ENCODE data around the gene ZMYND19. TPM values are rescaled to one million over a fixed set of nuclear protein-coding genes. Genes with fewer than 3 reads are reported as not detected.

The ZMYND19 gene
- total RNA-seq (2022; extraction: Qiagen RNA extraction): 43.0 to 64.5 TPM (median 56.9 TPM) in 5 replicates

DNA sequence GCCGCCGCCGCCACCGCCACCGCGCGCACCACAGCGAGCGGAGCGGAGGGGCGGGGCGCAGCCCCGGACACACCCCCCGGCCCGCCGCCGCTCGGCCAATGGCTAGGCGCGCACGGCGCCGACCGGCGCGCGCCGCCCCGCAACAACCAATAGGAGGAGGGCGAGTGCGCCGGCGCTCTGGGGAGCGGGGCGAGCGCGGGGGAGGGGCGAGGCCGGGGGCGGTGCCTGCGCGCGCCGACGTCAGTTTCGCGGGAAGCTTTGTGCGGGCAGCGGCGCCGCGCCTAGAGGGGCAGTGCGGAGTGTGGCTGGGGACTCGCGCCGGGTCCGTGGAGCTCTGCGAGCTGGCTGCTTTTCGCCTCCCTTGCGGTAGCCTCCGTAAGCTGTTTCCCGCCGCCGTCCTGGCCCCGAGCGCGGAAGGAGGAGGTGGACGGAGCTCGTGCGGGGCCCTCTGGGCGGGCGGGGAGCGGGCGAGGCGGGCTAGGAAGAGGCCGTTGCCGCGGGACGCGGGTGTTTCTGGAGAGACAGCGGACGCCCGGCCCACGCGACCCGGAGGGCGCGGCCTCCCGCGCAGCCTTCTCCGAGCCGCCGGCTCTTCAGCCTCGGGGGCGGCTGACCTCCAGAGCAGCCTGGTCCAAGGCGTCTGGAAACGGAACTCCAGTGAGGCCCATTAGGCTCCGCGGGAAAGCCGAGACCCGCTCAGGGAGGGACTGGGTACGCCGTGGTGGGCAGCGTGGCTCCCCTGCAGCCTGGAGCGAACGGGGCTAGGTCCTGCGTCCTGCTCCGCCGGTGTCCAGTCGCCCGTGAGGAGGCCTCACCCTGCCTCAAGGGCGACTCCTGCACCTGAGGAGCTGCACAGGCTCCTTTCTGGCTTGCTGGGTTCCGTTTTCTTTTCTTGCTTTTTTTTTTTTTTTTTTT lies at the start of gene ZMYND19:
ZMYND19 (minus strand) TSS at position 44 of the 915 bp plus-strand sequence. CDS start 249 bp downstream, outside the sequence.

DNA sequence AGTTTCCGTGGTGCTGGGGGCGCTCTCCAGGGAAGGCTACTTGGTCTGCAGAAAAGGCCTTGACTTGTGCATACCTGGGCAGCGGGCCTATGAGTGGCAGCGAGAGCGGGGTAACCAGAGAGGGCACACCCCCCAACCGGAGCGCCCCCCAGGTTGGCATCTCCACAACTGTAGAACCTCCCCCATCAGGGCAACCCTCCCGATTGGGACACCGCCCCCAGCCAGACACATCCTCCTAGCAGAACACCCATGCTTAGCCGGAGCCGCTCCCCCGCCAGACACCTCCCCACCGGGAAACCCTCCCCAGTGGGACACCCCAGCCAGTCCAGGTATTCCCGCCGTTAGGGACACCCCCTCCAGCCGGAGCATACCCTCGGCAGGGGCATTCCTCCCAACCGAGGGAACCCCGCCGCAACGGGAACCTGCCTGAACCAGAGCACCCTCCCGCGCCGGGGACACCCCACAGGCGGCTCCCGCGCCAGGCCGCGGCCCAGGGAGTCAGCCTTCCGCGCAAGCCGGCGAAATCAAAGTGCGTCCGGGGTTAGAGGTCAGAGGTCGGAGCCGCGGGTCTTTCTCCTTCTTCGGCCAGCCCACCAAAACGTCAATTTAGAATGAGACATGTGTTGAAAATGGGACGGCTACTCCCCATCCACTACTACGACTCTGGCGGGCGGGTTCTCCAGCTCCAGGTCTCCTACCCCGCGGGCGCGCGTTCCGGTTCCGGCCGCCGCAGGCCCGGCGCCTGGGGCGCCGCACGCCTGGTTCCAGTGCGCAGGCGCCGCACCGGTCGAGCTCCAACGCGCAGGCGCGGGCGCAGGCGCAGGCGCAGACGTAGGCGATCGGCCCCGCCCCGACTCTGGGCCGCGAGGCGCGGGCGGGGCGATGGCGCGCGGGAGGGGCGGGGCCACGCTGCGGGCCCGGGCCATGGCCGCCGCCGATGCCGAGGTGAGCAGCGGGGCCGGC lies 28.1 kb upstream of the ZMYND19 start, which contains the start of gene EHMT1:
EHMT1 (plus strand) TSS at position 901 of the 963 bp plus-strand sequence; CDS start at position 925, 24 bp downstream.

DNA sequence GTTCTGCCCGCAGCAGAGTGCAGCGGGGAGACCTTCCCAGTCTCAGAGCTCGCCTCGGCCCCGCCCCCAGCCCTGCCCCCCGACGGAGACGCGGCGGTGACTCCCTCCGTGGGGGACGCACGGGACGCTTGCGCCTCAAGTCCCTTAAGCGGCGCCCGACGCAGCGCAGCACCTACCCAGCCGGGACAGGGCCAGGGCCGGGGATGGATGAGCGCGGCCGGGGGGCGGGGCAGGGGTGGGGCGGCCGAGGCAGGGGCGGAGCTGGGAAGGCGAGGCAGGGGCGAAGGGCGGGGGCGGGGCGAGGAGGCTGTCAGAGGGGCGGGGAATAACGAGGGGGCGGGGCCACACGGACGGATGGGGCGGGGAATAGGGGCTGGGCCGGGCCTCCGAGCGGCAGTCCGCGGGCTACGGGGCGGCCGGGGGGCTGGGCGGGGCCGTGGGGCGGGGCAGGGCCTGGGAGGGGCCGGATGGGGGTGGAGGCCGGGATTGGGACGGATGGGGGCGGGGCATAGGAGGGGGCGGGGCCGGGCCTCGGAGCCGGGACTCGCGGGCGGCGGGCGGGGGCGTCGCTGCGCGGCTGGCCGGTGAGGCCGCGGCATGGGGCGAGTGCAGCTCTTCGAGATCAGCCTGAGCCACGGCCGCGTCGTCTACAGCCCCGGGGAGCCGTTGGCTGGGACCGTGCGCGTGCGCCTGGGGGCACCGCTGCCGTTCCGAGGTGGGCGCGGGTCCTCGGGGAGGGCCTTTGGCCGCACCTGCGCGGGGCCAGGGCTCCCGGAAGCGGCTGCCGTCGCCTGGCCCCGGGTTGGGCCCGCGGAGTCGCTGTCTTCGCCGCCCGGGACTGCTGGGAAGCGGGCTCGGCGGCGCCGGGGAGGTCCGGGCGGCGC lies 15.1 kb upstream of the ZMYND19 start, which contains the start of gene ARRDC1:
ARRDC1 (plus strand) TSS at position 566 of the 884 bp plus-strand sequence; CDS start at position 598, 32 bp downstream.

GRCh38 chr9:137578518-137579258 lies 11.6 kb downstream of the ZMYND19 start, which contains the start of gene DPH7:
DPH7 (minus strand) TSS chr9:137578925; CDS start chr9:137578777, 148 bp downstream.

GRCh38 chr9:137551264-137552021 lies 38.9 kb downstream of the ZMYND19 start, which contains the start of gene MRPL41:
MRPL41 (plus strand) TSS chr9:137551879; CDS start chr9:137552082, 203 bp downstream.

DNA sequence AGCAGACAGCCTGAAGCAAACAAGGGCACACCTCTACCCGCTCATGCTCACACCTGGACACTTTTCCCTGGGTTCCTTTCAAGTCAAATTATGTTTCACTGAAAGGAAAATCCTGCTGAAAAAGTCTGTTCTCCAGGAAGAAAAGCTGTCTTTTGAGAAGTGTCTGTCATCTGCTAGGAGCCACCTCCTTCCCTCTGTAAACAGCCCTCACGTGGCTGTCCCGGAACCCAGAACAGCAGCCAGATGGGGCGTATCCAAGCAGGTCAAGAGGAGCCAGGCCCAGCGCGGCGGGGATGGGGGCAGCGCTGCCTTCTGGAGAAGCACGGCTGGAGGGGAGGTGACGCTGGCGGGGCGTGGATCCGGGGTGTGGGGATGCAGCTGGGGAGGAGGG lies 40.1 kb downstream of the ZMYND19 start, which contains the start of gene PNPLA7:
PNPLA7 (minus strand) TSS at position 172 of the 391 bp plus-strand sequence. CDS start 205 bp downstream, outside the sequence.

Other genes starting within 250 kb of the ZMYND19 start
- gene EXD3, start 167.3 kb downstream of the ZMYND19 start, total RNA-seq (2022; extraction: Qiagen RNA extraction): 4.4 to 6.8 TPM (median 6.5 TPM) in 5 replicates
- 0.79 to 1.8 TPM (median 1.7 TPM) in 5 replicates for gene NOXA1, start 167.1 kb downstream of the ZMYND19 start, total RNA-seq (2022; extraction: Qiagen RNA extraction)
- gene ENTPD8, start 149.2 kb downstream of the ZMYND19 start, total RNA-seq (2022; extraction: Qiagen RNA extraction): 0.09 to 0.24 TPM (median 0.14 TPM) in 5 replicates
- gene NSMF, start 131.2 kb downstream of the ZMYND19 start, total RNA-seq (2022; extraction: Qiagen RNA extraction): 33.9 to 42.1 TPM (median 40.2 TPM) in 5 replicates
- gene PNPLA7, start 40.1 kb downstream of the ZMYND19 start, total RNA-seq (2022; extraction: Qiagen RNA extraction): 0.54 to 0.80 TPM (median 0.71 TPM) in 5 replicates
- 39.3 to 97.7 TPM (median 86.3 TPM) in 5 replicates for gene MRPL41, start 38.6 kb downstream of the ZMYND19 start, total RNA-seq (2022; extraction: Qiagen RNA extraction)
- 28.0 to 30.3 TPM (median 29.0 TPM) in 5 replicates for gene DPH7, start 11.6 kb downstream of the ZMYND19 start, total RNA-seq (2022; extraction: Qiagen RNA extraction)
- gene ARRDC1, start 15.2 kb upstream of the ZMYND19 start, total RNA-seq (2022; extraction: Qiagen RNA extraction): 54.2 to 66.1 TPM (median 61.1 TPM) in 5 replicates
- 37.8 to 50.0 TPM (median 44.5 TPM) in 5 replicates for gene EHMT1, start 28.5 kb upstream of the ZMYND19 start, total RNA-seq (2022; extraction: Qiagen RNA extraction)